Thyroid gland (tissue), 4 donors: ENCODE results near the gene SETD1B. TPM values are rescaled to one million over a fixed set of nuclear protein-coding genes. Genes with fewer than 3 reads are reported as not detected.

ENCODE experiments used
- DNase-seq, 2 donors: peaks; one replicate each; pipeline ENCODE4 v3.0.0-alpha.2; 2019
- H3K27ac ChIP-seq, 3 donors: fragments of 200-600 bp; sonication (generic); 1 replicate in 2 of 3; 2 replicates in 1 of 3; pipeline ENCODE4 v1.5.1; 2016 to 2019; ENCODE audit warnings: mild to moderate bottlenecking in 1 of 3, moderate library complexity in 1 of 3
- H3K27me3 ChIP-seq: fragments of 200-600 bp; sonication (generic); one replicate; pipeline ENCODE4 v1.5.1; 2019
- H3K36me3 ChIP-seq, 2 donors: fragments of 200-600 bp; sonication (generic); one replicate each; pipeline ENCODE4 v1.5.1; 2016 to 2019
- H3K4me1 ChIP-seq, 2 donors: fragments of 200-600 bp; sonication (generic); one replicate each; pipeline ENCODE4 v1.5.1; 2017 to 2019
- H3K4me3 ChIP-seq, 3 donors: fragments of 200-600 bp; sonication (generic); replicated peaks in 1 of 3; 1 replicate in 2 of 3; 2 replicates in 1 of 3; pipeline ENCODE4 v1.5.1; 2016; ENCODE audit warnings: mild to moderate bottlenecking in 1 of 3
- H3K9me3 ChIP-seq: fragments of 200-600 bp; sonication (generic); one replicate; pipeline ENCODE4 v1.5.1; 2017
- POLR2A ChIP-seq, 2 donors: fragments of 450-650 bp; IDR thresholded peaks; one replicate each; pipeline ENCODE4 v1.6.1; 2017; ENCODE audit warnings: antibody characterized with exemption in 2 of 2, mild to moderate bottlenecking in 2 of 2, moderate library complexity in 1 of 2
- WGBS, 2 donors: methylation state at CpG; one replicate each; pipeline ENCODE4 v1.1.5; 2017; 5-methylcytosine and 5-hydroxymethylcytosine counted together
- intact Hi-C: fragments of 100-400 bp; cut with DNase I; formaldehyde crosslinking; loops from one replicate; pipeline ENCODE4 v1.15.1; 2023
- total RNA-seq, 4 donors: library from RNA; depleted of rRNA; stranded (reverse); fragments of >200 nt; gene quantifications; one replicate each; pipeline ENCODE4 v1.2.3, GENCODE V29; 2016
- TF ChIP-seq, protein P1 (sequence below), 6 experiments: fragments of 200-600 bp in 3 of 6; fragments of 450-650 bp in 3 of 6; sonication (generic) in 3 of 6; IDR thresholded peaks; one replicate each; pipeline ENCODE4 v1.5.1; 2016 to 2019; ENCODE audit warnings: antibody characterized with exemption in 6 of 6, mild to moderate bottlenecking in 2 of 6, inconsistent platforms in 1 of 6, moderate library complexity in 1 of 6

SETD1B gene
- total RNA-seq, 4 donors from 2014 or later: 7.3 to 16.5 (median 11.7) TPM

DNA sequence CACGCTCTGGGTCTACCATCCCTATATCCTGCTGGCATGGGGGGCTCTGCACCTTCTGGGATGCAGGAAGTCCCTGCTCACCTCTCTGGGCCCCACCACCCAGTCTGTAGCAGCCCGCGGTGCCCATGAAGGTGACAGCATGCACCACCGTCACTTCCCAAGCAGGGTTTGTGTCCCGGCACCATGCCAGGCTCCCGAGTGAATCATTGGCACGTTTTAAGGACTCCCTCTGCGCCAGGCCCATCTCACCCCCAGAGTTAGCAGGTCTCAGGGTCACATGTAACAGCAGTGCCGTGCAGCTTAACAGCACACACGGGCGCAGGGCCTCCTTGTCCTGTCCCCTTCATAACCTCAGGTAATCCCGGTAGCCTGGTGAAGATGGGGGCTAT is 19.9 kb downstream of the SETD1B start:
- Histone ChIP-seq H3K4me1 (no peaks in the 10 kb centered on the region), H3K36me3 (peaks cover 57 to 64% of the 10 kb centered on the region in 2 donors), H3K27me3 (no peaks in the 10 kb centered on the region), H3K27ac (no peak overlapping the region), H3K9me3 (no peaks in the 10 kb centered on the region), H3K4me3 (no peak overlapping the region)
- no peak for DNase-seq
- intact Hi-C loops: no loop called here
- TF ChIP-seq POLR2A (IDR thresholded peaks at IDR 0.05): no peak
- TF ChIP-seq, protein P1, sequence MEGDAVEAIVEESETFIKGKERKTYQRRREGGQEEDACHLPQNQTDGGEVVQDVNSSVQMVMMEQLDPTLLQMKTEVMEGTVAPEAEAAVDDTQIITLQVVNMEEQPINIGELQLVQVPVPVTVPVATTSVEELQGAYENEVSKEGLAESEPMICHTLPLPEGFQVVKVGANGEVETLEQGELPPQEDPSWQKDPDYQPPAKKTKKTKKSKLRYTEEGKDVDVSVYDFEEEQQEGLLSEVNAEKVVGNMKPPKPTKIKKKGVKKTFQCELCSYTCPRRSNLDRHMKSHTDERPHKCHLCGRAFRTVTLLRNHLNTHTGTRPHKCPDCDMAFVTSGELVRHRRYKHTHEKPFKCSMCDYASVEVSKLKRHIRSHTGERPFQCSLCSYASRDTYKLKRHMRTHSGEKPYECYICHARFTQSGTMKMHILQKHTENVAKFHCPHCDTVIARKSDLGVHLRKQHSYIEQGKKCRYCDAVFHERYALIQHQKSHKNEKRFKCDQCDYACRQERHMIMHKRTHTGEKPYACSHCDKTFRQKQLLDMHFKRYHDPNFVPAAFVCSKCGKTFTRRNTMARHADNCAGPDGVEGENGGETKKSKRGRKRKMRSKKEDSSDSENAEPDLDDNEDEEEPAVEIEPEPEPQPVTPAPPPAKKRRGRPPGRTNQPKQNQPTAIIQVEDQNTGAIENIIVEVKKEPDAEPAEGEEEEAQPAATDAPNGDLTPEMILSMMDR (IDR thresholded peaks at IDR 0.05): no peak
- 78 to 86% methylated on average over 9 to 11 of the region's 12 CpGs for WGBS, 2 donors

DNA sequence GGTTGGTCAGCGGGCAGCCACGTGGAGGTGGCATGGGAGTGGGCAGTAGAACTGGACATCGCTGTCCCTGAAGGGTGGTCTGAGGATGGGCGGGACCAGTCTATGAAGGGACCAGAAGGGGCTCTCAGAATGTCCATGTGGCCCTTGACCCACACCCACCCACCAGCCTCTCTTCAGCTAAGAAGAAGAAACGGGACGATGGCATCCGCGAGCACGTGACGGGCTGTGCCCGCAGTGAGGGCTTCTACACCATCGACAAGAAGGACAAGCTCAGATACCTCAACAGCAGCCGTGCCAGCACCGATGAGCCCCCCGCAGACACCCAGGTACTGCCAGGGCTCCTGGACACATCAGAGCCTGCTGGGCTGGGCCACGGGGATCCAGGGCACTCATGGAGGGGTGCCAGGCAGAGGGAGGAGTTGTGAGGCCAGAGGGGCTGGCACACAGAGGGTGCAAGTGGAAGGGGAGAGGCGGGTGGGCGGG is 21.3 kb downstream of the SETD1B start:
- H3K4me3 ChIP-seq: no peak overlapping the region
- no peaks in the 10 kb centered on the region for H3K27me3 ChIP-seq
- intact Hi-C loops: no loop called here
- no peaks in the 10 kb centered on the region for H3K9me3 ChIP-seq
- H3K4me1 ChIP-seq: no peaks in the 10 kb centered on the region
- peaks cover 50 to 65% of the 10 kb centered on the region in 2 donors for H3K36me3 ChIP-seq
- no peak overlapping the region for H3K27ac ChIP-seq
- WGBS, 2 donors: 92 to 94% methylated on average over 16 to 18 of the region's 18 CpGs
- TF ChIP-seq POLR2A (IDR thresholded peaks at IDR 0.05): no peak
- TF ChIP-seq, protein P1 (IDR thresholded peaks at IDR 0.05): no peak
- no peak for DNase-seq

DNA sequence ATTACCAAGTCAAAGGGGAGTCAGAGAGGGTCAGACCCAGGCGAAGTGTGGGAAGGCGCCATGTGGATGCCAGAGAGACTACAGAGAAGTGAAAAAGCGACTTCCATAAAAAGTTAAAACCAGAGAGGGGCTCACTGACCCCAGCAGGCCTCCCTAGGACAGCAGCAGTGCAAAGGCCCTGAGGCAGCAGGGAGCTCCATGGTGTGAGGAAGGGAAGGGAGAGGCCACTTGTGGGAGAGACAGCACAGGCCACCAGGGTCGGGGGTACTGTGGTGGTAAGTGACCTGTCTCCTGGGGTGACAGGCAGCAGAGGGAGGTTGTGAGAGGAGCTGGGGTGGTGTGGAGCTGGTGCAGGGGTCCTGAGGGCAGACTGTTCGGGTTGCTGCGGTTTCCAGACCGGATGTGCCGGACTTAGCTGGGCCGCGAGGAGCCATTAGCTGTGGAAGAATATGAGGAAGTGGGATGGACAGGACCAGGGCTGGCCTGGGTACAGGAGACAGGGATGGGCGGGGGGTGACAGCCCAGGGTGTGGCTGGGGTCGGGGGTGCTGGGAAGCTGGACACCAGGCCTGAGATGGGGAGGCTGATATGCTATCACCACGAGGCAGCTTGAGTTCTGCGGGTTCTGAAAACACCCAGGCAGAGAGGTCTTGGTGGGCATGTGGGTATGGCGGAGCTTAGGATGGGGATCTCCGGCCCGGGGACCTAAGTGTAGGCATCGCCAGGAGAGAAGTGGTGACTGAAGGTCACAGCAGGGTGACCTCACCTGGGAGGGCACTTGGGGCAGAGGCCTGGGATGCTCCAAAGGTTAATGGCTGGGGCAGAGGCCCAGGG is 22.7 kb downstream of the SETD1B start:
- no peaks in the 10 kb centered on the region for H3K9me3 ChIP-seq
- no peaks in the 10 kb centered on the region for H3K4me1 ChIP-seq
- no peak for TF ChIP-seq POLR2A (IDR thresholded peaks at IDR 0.05)
- TF ChIP-seq, protein P1 (IDR thresholded peaks at IDR 0.05): no peak
- 88 to 92% methylated on average over 18 of the region's 18 CpGs for WGBS, 2 donors
- H3K36me3 ChIP-seq: peaks cover 54 to 71% of the 10 kb centered on the region in 2 donors
- no peak overlapping the region for H3K27ac ChIP-seq
- H3K27me3 ChIP-seq: no peaks in the 10 kb centered on the region
- intact Hi-C loops: no loop called here
- DNase-seq: no peak
- H3K4me3 ChIP-seq: no peak overlapping the region

DNA sequence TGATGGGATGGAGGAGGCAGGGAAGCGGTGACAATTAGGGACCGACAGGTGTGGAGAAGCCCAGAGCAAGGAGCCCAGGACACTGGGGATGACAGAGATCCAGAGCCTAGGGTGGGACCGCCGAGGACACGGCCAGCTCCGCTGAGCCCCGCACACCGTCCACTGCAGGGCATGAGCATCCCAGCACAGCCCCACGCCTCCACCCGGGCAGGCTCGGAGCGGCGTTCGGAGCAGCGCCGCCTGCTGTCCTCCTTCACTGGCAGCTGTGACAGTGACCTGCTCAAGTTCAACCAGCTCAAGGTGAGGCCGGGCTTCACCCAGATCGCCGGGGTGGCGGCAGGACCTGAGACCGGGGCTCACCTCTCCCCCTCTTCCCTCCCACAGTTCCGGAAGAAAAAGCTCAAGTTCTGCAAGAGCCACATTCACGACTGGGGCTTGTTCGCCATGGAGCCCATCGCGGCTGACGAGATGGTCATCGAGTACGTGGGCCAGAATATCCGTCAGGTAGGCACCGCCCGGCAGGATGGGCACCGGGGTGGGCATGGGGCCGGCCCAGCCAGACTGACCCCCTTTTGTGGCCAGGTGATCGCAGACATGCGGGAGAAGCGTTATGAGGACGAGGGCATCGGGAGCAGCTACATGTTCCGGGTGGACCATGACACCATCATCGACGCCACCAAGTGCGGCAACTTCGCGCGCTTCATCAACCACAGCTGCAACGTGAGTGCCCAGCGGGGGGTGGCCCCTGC is 23.7 kb downstream of the SETD1B start:
- TF ChIP-seq, protein P1 (IDR thresholded peaks at IDR 0.05): no peak
- TF ChIP-seq POLR2A (IDR thresholded peaks at IDR 0.05): no peak
- H3K27ac ChIP-seq: no peak overlapping the region
- H3K9me3 ChIP-seq: no peaks in the 10 kb centered on the region
- intact Hi-C loops: no loop called here
- 95% methylated on average over 37 to 43 of the region's 48 CpGs for WGBS, 2 donors
- DNase-seq: no peak
- peaks cover 53 to 72% of the 10 kb centered on the region in 2 donors for H3K36me3 ChIP-seq
- no peaks in the 10 kb centered on the region for H3K27me3 ChIP-seq
- H3K4me3 ChIP-seq: no peak overlapping the region
- H3K4me1 ChIP-seq: no peaks in the 10 kb centered on the region

DNA sequence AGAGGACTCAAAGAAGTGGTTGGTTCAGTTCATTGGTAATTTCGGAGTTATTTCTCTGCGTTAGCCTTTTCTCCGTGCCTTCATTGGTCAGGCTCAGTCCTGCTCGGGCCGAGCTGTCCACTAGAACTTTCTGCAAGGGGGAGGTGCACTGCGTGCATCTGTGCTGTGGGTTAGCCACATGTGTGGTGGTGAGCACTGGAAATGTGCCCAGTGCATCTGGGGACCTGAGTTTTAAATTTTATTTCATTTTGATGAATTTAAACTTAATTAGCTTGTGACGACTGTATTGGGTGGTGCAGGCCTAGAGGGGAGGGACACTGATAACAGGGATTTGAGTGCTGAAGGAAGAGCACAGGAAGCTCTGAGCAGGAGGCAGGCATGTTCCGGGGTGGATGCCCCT is 24.5 kb downstream of the SETD1B start:
- intact Hi-C loops: no loop called here
- no peak for DNase-seq
- Histone ChIP-seq H3K27ac (no peak overlapping the region), H3K27me3 (no peaks in the 10 kb centered on the region), H3K4me3 (no peak overlapping the region), H3K36me3 (peaks cover 46 to 64% of the 10 kb centered on the region in 2 donors), H3K9me3 (no peaks in the 10 kb centered on the region), H3K4me1 (no peaks in the 10 kb centered on the region)
- 94 to 96% methylated on average over 8 of the region's 8 CpGs for WGBS, 2 donors
- no peak for TF ChIP-seq POLR2A (IDR thresholded peaks at IDR 0.05)
- TF ChIP-seq, protein P1 (IDR thresholded peaks at IDR 0.05): no peak
